ENCODE data around the gene ADAMTSL3.
"Not testable (repeated sequence)": the region's sequence is repeated elsewhere in the genome, so short reads cannot be mapped to it uniquely, and the experiment has no call there.

DNA sequence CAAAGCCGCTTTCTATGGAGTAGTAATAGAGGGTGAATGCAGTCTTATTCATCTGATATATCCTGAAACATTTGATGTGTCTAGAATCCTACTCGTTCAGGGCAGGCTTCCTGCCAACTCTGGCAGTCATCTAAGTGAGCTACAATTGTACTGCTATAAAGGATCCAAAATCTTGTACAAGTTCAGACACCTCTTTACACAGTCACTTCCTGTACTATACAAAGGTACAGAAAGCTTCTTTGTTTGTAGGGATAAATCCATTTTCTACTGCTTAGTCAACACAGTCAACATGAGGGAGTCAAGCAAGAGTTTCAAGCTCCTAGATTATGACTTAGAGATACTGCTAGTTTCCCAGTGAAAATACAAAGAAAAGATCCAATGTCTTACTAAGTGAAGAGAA lies 414.8 kb downstream of the ADAMTSL3 start:
- not testable (repeated sequence) for TF ChIP-seq ZNF671 (CRISPR knock-in tag; IDR thresholded peaks at IDR 0.05); ZNF232 (CRISPR knock-in tag; IDR thresholded peaks at IDR 0.05); ZNF121 (CRISPR knock-in tag; IDR thresholded peaks at IDR 0.05); TCF7 (CRISPR knock-in tag; IDR thresholded peaks at IDR 0.05; ENCODE audit: low read depth)
- TF ChIP-seq, protein P1, sequence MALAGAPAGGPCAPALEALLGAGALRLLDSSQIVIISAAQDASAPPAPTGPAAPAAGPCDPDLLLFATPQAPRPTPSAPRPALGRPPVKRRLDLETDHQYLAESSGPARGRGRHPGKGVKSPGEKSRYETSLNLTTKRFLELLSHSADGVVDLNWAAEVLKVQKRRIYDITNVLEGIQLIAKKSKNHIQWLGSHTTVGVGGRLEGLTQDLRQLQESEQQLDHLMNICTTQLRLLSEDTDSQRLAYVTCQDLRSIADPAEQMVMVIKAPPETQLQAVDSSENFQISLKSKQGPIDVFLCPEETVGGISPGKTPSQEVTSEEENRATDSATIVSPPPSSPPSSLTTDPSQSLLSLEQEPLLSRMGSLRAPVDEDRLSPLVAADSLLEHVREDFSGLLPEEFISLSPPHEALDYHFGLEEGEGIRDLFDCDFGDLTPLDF (CRISPR knock-in tag; IDR thresholded peaks at IDR 0.05), result not testable (repeated sequence)
- TF ChIP-seq, protein P2, sequence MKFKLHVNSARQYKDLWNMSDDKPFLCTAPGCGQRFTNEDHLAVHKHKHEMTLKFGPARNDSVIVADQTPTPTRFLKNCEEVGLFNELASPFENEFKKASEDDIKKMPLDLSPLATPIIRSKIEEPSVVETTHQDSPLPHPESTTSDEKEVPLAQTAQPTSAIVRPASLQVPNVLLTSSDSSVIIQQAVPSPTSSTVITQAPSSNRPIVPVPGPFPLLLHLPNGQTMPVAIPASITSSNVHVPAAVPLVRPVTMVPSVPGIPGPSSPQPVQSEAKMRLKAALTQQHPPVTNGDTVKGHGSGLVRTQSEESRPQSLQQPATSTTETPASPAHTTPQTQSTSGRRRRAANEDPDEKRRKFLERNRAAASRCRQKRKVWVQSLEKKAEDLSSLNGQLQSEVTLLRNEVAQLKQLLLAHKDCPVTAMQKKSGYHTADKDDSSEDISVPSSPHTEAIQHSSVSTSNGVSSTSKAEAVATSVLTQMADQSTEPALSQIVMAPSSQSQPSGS (CRISPR knock-in tag; IDR thresholded peaks at IDR 0.05; ENCODE audit: borderline replicate concordance, low read depth), result not testable (repeated sequence)
- TF ChIP-seq, protein P3, sequence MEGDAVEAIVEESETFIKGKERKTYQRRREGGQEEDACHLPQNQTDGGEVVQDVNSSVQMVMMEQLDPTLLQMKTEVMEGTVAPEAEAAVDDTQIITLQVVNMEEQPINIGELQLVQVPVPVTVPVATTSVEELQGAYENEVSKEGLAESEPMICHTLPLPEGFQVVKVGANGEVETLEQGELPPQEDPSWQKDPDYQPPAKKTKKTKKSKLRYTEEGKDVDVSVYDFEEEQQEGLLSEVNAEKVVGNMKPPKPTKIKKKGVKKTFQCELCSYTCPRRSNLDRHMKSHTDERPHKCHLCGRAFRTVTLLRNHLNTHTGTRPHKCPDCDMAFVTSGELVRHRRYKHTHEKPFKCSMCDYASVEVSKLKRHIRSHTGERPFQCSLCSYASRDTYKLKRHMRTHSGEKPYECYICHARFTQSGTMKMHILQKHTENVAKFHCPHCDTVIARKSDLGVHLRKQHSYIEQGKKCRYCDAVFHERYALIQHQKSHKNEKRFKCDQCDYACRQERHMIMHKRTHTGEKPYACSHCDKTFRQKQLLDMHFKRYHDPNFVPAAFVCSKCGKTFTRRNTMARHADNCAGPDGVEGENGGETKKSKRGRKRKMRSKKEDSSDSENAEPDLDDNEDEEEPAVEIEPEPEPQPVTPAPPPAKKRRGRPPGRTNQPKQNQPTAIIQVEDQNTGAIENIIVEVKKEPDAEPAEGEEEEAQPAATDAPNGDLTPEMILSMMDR (IDR thresholded peaks at IDR 0.05), result not testable (repeated sequence)
